GM12873 (cell line): ENCODE data around the gene RBM39.

Source experiments
- CTCF ChIP-seq: IDR thresholded peaks from 2 replicates; pipeline ENCODE4 v1.5.1; 2012; ENCODE audit warnings: low read depth, mild to moderate bottlenecking, moderate library complexity, low read length, control low read depth; ENCODE audit not compliant: insufficient read depth; ENCODE audit errors: missing control alignments

The RBM39 gene

GRCh38 chr20:35708502-35708901 is 33.6 kb downstream of the RBM39 start:
- TF ChIP-seq CTCF = no peak

GRCh38 chr20:35704514-35705261 is 37.4 kb downstream of the RBM39 start:
- no peak for TF ChIP-seq CTCF

- no peak for TF ChIP-seq CTCF
Measured at GRCh38 chr20:35702824-35703695, 39.0 kb downstream of the RBM39 start.

GRCh38 chr20:35702051-35702823 is 39.8 kb downstream of the RBM39 start:
- TF ChIP-seq CTCF = no peak

- TF ChIP-seq CTCF = no peak
Measured at GRCh38 chr20:35700625-35701148, 41.4 kb downstream of the RBM39 start.

- no peak for TF ChIP-seq CTCF
Measured at GRCh38 chr20:35699957-35700624, 42.0 kb downstream of the RBM39 start.
